Activated T-helper 2 cell treated with anti-CD3 and anti-CD28 coated beads, Interferon-gamma antibody, Interleukin-2, Interleukin-4, amounts not matched to agents 10 μg/mL and 5 μg/mL and 100 μg/mL, durations not matched to agents 14 hours and 24 hours and 36 hours (primary cell): Measurements from ENCODE around the gene TRNP1. TPM values are rescaled to one million over a fixed set of nuclear protein-coding genes. Genes with fewer than 3 reads are reported as not detected.

Experiments used
- DNase-seq: peaks from one replicate; pipeline ENCODE4 v3.0.0; 2021; ENCODE audit warnings: low spot score
- H3K27ac Mint-ChIP-seq: one replicate; pipeline ENCODE4 v1.8.0; 2021; ENCODE audit warnings: mixed read lengths
- H3K27me3 Mint-ChIP-seq: one replicate; pipeline ENCODE4 v1.8.0; 2021; ENCODE audit warnings: low read depth, mixed read lengths
- H3K36me3 Mint-ChIP-seq: one replicate; pipeline ENCODE4 v1.8.0; 2021; ENCODE audit warnings: low read depth, mixed read lengths
- H3K4me1 Mint-ChIP-seq: one replicate; pipeline ENCODE4 v1.8.0; 2021; ENCODE audit warnings: low read depth, mixed read lengths
- H3K4me3 Mint-ChIP-seq: one replicate; pipeline ENCODE4 v1.8.0; 2021; ENCODE audit warnings: low read depth, mild to moderate bottlenecking, moderate library complexity, mixed read lengths
- H3K9me3 Mint-ChIP-seq: one replicate; pipeline ENCODE4 v1.8.0; 2021; ENCODE audit warnings: mixed read lengths
- intact Hi-C: fragments of 100-400 bp; cut with micrococcal nuclease; formaldehyde crosslinking; loops from one replicate; pipeline ENCODE4 v1.15.1; 2023
- total RNA-seq: library from RNA; stranded (reverse); gene quantifications from 2 replicates; pipeline ENCODE4 v1.2.3, GENCODE V29; 2022

The TRNP1 gene
- total RNA-seq, 1 donor from 2014 or later = 0.89 TPM

DNA sequence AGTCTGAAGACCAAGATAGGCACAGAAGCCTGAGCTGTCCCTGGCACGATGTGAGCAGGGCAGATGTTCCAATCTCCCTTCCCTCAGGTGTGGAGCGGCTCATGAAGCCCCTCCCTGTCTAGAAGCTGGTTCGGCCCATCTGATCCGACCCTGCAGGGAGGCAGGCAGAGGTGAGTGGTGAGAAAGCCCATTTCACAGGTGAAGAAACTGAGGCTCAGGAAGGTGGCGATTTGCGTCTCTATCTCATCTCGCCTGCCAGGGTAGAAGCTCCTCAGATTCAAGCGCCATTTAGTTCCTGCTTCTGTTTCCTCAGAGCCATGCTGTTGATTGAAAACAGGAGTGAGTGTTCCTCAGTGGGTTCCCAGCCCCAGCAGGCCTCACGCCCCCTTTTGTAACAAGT, 36.0 kb downstream of the TRNP1 start:
- Mint-ChIP-seq H3K9me3 (no peaks in the 10 kb centered on the region), H3K36me3 (no peaks in the 10 kb centered on the region), H3K4me1 (no peaks in the 10 kb centered on the region), H3K4me3 (no peak overlapping the region), H3K27me3 (peaks cover 6% of the 10 kb centered on the region), H3K27ac (no peak overlapping the region)
- intact Hi-C loops = no loop called here
- no peak for DNase-seq

DNA sequence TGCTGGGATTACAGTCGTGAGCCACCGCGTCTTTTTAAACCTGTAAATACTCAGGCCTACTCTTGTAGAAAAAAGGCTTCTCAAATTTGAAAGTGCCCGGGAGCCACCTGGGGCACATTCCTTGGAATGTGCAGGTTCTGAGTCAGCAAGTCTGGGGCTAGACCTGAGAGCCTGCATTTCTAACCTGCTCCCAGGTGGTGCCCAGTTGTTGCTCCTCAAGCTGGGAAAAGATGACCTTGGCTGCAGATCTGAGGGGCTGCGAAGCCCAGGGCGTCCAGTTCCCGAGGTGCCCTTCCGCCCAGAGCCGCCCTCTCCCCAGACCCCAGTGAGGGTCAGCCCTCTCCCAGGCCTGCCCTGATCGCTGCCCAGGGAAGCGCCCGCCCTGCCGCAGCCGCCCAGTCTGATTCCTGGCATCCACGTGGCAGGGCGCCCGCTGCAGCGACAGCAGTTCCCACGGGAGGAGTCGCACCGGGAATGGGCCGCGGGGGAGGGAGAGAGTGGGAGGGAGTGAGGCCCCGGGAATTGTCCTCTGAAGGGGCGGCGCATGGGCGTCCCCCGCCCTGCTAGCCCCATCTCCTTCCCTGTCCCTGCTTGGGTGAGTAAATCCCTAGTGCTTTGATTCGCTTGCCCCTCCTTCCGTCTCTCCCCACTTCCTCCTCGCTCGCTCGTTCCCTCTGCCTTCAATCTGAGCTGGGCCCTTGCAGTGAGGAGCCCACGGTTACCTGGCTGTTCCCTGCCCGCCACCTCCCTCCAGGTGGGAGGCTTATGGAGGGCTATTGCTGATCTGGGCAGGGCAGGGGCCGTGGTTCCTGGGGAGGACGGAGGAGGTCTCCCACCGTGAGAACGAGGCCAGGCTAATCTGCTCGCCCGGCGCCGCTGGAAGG, 38.0 kb downstream of the TRNP1 start:
- H3K27ac Mint-ChIP-seq = no peak overlapping the region
- H3K27me3 Mint-ChIP-seq = peaks cover 6% of the 10 kb centered on the region
- H3K36me3 Mint-ChIP-seq = no peaks in the 10 kb centered on the region
- intact Hi-C loops = no loop called here
- DNase-seq = no peak
- no peaks in the 10 kb centered on the region for H3K4me1 Mint-ChIP-seq
- no peaks in the 10 kb centered on the region for H3K9me3 Mint-ChIP-seq
- no peak overlapping the region for H3K4me3 Mint-ChIP-seq

DNA sequence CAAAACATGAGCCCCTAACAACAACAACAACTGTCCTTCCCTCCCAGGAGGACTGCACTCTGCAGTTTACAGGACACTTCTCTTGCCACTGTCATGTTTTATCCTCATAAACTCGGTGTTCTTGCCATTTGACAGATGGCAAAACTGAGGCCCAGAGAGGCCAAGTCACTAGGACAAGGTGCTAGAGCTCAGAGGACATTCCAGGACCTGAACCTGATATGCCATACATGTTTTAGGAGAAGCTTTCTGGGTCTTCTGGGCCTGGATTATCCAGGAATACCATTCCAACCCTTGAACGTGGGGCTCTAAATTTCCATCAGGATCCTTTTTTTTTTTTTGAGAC, 38.6 kb downstream of the TRNP1 start:
- H3K27ac Mint-ChIP-seq = no peak overlapping the region
- no peaks in the 10 kb centered on the region for H3K9me3 Mint-ChIP-seq
- H3K36me3 Mint-ChIP-seq = no peaks in the 10 kb centered on the region
- intact Hi-C loops = no loop called here
- no peak overlapping the region for H3K4me3 Mint-ChIP-seq
- H3K4me1 Mint-ChIP-seq = no peaks in the 10 kb centered on the region
- no peak for DNase-seq
- peaks cover 4% of the 10 kb centered on the region for H3K27me3 Mint-ChIP-seq

DNA sequence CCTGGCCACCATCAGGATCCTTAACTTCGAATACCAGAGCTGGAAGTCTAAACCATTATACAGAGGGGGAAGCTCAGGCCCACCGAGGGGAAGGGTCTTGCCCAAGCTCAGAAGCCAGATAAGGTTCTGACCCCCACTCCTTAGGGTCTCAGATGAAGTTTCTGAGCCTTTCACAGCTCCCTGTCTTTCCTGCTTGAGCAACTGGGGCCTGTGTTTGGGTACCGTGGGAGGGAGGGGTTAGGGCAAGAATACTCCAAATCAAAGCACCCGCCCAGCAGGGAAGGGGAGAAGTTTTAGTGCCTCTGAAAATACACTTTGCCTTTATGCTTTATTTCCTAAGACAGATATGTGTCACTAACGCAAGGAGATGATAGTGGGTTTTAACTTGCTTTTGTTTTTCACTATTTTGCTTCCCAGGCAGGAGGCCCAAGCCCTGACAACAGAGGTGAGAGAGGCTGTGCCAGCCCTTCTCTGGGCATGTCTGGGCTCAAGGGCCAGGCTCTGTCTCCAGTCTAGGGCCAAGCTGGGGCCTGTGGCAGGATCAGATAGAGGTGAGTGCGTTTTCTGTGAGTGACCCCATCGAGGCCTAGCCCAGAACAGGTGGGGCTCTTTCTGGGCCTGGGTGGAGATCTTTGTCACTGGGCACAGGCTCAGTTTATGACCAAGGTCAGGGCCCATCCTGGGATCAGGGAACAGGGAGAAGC, 39.7 kb downstream of the TRNP1 start:
- Mint-ChIP-seq H3K9me3 (no peaks in the 10 kb centered on the region), H3K36me3 (no peaks in the 10 kb centered on the region), H3K4me3 (no peak overlapping the region), H3K4me1 (no peaks in the 10 kb centered on the region), H3K27ac (no peak overlapping the region), H3K27me3 (no peaks in the 10 kb centered on the region)
- DNase-seq = no peak
- intact Hi-C loops = no loop called here

DNA sequence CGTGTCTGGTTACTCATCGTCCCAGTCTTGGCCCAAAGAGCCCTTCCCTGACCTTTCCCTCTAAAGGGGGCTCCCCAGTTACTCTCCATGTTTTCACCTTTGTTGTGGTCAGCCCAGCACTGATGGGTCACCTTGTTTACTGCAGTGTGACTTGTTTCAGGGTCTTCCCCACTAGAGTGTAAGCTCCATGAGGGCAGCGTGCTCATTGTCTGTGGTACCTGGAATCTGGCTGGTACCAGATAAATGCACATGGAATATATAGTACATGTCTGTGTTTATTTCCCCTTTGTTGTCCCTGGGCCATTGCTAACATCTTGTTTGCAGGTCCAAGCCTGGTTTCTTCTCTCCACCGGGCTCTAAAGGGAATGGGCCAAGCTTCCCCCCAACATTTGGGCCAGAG, 41.9 kb downstream of the TRNP1 start:
- no peak for DNase-seq
- Mint-ChIP-seq H3K4me1 (no peaks in the 10 kb centered on the region), H3K27ac (no peak overlapping the region), H3K36me3 (no peaks in the 10 kb centered on the region), H3K4me3 (no peak overlapping the region), H3K27me3 (no peaks in the 10 kb centered on the region), H3K9me3 (no peaks in the 10 kb centered on the region)
- intact Hi-C loops = no loop called here

DNA sequence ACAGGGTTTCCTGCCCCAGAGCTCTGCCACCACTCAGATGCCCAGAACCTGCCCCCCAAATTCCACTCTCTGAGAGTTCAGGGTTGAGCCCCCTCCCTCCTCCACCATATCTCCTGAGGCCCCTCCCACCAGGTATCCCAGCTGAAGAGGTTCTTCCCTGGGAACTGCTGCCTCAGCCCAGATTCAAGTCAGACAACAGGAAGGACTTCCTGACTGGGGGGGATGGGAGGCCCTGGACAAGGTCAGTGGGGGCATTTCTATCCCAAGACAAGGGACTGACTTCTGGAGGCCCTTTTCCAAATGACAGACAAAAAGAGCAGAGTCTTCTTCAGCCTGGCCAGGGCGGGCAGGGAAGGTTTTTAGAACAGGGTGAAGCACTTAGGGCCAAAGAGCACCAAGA, 43.2 kb downstream of the TRNP1 start:
- H3K27ac Mint-ChIP-seq = no peak overlapping the region
- no peaks in the 10 kb centered on the region for H3K27me3 Mint-ChIP-seq
- no peaks in the 10 kb centered on the region for H3K9me3 Mint-ChIP-seq
- no peaks in the 10 kb centered on the region for H3K4me1 Mint-ChIP-seq
- no peak for DNase-seq
- no peaks in the 10 kb centered on the region for H3K36me3 Mint-ChIP-seq
- intact Hi-C loops = no loop called here
- no peak overlapping the region for H3K4me3 Mint-ChIP-seq

DNA sequence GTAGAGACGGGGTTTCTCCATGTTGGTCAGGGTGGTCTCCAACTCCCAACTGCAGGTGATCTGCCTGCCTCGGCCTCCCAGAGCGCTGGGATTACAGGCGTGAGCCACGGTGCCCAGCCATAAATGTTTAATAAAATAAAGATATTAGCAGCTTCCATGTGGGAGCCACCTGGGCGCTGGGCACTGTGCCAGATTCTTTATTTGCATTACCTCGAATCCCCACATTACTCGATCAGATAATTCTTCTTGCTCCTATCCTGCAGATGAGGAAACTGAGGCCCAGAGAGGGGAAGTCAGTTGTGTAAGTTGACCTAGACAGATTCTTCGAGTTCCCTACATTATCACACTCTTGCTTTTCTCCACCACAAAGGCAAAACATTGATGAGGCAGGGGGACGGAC, 44.0 kb downstream of the TRNP1 start:
- Mint-ChIP-seq H3K27ac (no peak overlapping the region), H3K36me3 (no peaks in the 10 kb centered on the region), H3K9me3 (no peaks in the 10 kb centered on the region), H3K4me3 (no peak overlapping the region), H3K4me1 (no peaks in the 10 kb centered on the region), H3K27me3 (no peaks in the 10 kb centered on the region)
- intact Hi-C loops = no loop called here
- DNase-seq = no peak

DNA sequence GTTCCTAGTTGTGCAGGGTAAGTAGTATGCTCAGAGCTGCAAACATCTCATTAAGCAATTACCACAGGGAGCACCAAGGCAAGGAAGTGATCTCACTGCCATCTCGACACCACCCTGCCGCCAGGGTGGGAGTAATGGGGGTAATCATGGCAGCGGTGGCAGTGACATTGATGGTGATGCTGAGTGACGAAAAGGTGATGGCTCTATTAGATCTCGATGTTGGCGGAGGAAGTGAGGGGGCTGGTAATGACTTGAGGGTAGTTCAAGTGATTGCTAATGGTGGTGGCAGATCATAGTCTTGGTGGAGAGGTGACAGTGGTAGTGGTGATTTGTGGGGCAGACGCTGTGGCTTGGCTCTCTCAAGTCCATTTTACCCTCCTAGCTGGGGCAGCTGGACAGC, 44.5 kb downstream of the TRNP1 start:
- H3K9me3 Mint-ChIP-seq = no peaks in the 10 kb centered on the region
- intact Hi-C loops = no loop called here
- H3K27me3 Mint-ChIP-seq = no peaks in the 10 kb centered on the region
- no peak for DNase-seq
- H3K4me1 Mint-ChIP-seq = no peaks in the 10 kb centered on the region
- H3K27ac Mint-ChIP-seq = no peak overlapping the region
- H3K4me3 Mint-ChIP-seq = no peak overlapping the region
- H3K36me3 Mint-ChIP-seq = no peaks in the 10 kb centered on the region

DNA sequence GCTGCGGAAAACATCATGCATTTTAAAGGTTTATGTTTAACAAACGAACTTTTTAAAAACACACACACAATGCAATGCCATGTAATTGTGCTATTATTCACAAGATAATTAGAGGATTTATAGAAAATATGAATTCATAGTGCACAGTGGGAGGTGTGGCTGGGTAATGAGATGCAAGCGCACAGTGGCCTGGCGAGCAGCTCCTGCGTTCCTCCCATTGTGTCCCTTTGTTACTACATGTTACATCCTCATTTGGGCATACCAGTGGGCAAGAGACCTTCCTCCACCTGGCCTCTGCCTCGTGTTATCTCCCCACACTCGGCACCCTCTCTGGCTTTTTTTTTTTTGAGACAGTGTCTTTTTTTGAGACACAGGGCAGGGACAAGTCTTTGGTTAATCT, 49.2 kb downstream of the TRNP1 start:
- Mint-ChIP-seq H3K4me1 (peaks cover 16% of the 10 kb centered on the region), H3K36me3 (no peaks in the 10 kb centered on the region), H3K27me3 (no peaks in the 10 kb centered on the region), H3K4me3 (no peak overlapping the region), H3K9me3 (no peaks in the 10 kb centered on the region), H3K27ac (no peak overlapping the region)
- intact Hi-C loops = no loop called here
- DNase-seq = no peak

DNA sequence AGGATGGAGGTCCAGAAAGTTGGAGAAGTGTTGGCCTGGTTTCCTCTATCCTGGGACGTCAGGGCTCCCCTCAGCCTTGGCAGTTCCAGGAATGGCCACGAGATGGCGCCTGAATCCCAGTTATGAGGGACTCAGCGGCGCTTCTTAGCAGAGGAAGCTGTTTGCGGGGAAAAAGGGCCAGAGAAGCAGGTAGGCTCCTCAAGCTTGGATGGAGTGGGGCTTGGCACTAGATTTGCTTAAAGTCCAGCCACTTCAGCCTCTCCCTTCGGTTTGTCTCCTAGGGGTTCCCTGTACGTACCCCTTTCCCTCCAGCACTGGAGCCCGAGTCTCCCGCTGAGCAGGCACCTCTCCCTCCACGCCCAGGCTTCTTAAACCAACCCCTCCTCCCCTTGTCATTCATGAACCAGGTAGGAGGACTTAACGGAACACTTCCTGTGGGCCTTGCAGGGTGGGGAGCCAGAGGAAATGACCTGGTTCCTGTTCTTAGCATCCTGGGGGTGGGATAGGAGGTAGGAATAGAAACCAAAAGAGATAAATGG, 51.2 kb downstream of the TRNP1 start:
- intact Hi-C loops = loop anchor here (1.0 kb wide), 2 partner anchors 53 to 240 kb away; no protein-coding TSS in a partner anchor
- peak overlapping the region; percentile 62 for H3K4me3 Mint-ChIP-seq
- no peaks in the 10 kb centered on the region for H3K36me3 Mint-ChIP-seq

DNA sequence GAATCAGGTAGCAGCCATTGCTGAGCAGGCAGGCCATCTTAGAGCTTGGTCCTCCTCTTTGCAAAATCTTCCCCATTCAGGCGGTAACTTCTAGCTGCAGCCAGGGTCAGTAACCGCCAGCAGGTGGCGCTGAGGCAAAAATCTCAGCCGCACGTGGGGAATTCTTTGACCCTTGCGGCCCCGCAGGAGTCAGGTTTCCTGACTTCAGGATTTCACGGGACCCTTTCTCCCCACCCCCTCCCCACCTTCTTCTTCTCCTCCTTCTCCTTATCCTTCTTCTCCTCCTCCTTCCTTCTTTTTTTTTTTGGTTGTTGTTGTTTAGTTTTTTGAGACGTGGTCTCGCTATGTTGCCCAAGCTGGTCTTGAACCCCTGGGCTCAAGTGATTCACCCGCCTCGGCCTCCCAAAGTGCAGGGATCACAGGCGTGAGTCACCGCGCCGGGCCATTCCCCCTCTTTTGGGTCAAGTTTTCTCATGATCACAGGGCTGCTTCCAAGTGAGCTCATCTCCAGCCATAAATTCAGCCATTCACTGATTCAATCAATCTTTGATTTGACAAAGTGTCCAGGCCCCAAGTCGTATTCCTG, 52.6 kb downstream of the TRNP1 start:
- Mint-ChIP-seq H3K4me1 (peaks cover 16% of the 10 kb centered on the region), H3K4me3 (no peak overlapping the region), H3K27me3 (no peaks in the 10 kb centered on the region), H3K9me3 (no peaks in the 10 kb centered on the region), H3K27ac (no peak overlapping the region), H3K36me3 (no peaks in the 10 kb centered on the region)
- DNase-seq = peak; percentile 48
- intact Hi-C loops = no loop called here

More for the DNA sequence above, 51.2 kb downstream of the TRNP1 start:
- Mint-ChIP-seq H3K9me3 (no peaks in the 10 kb centered on the region), H3K4me1 (peaks cover 16% of the 10 kb centered on the region), H3K27ac (no peak overlapping the region), H3K27me3 (no peaks in the 10 kb centered on the region)
- peak; percentile 77 for DNase-seq

DNA sequence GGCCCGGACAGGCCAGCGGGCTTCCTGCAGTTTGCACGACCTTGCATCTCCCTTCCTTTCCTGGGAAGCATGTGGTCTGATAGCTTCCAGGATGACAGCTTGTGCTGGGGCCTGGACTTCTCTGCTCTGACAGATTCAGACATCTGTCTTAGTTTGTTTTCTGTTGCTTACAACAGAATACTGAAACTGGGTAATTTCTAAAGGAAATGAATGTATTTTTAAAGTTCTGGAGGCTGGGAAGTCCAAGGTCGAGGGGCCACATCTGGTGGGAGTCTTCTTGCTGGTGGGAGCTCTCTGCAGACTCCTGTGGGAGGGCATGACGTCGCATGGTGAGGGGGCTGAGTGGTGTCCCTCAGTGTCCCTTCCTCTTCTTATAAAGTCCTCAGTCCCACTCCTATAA, 54.4 kb downstream of the TRNP1 start:
- Mint-ChIP-seq H3K36me3 (no peaks in the 10 kb centered on the region), H3K27me3 (no peaks in the 10 kb centered on the region), H3K4me1 (peaks cover 16% of the 10 kb centered on the region), H3K27ac (no peak overlapping the region), H3K9me3 (no peaks in the 10 kb centered on the region), H3K4me3 (no peak overlapping the region)
- intact Hi-C loops = no loop called here
- DNase-seq = no peak

DNA sequence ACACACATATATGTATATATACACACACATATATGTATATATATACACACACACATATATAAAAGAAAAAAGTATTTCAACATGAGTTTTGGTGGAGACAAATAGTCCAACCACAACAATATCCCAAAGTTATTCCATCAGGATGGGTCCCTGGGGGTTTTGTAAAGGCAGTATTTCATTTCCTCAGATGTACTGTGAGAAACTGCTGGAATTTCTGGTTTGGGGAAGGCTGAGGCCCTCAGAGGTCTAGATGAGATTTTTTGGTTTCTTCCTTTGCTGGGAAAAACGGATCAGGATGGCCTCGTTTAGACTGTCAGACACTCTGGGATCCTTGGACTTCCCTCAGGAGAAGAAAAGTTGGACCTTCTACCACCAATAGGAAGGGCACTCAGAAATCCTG, 55.6 kb downstream of the TRNP1 start:
- Mint-ChIP-seq H3K36me3 (no peaks in the 10 kb centered on the region), H3K4me3 (no peak overlapping the region), H3K9me3 (no peaks in the 10 kb centered on the region), H3K4me1 (peaks cover 16% of the 10 kb centered on the region), H3K27ac (no peak overlapping the region), H3K27me3 (no peaks in the 10 kb centered on the region)
- intact Hi-C loops = no loop called here
- no peak for DNase-seq
